Cardiac muscle cell (in vitro differentiated cells and primary cell): ENCODE results near the gene RAET1G. TPM values are rescaled to one million over a fixed set of nuclear protein-coding genes. Genes with fewer than 3 reads are reported as not detected.
"Not testable (repeated sequence)": the region's sequence is repeated elsewhere in the genome, so short reads cannot be mapped to it uniquely, and the experiment has no call there.

Experiments used
- DNase-seq, 2 donors: peaks; one replicate each; pipeline versions ENCODE4 v3.0.0 to v3.0.0-alpha.2; 2010 to 2017; ENCODE audit warnings: low read depth in 1 of 2, low spot score in 1 of 2
- H3K27ac ChIP-seq: fragments of 200-600 bp; sonication (generic); 2 replicates; pipeline ENCODE4 v1.5.1; 2016
- H3K27me3 ChIP-seq: fragments of 200-600 bp; sonication (generic); 2 replicates; pipeline ENCODE4 v1.6.0; 2016; ENCODE audit warnings: control low read depth
- H3K36me3 ChIP-seq: fragments of 200-600 bp; sonication (generic); 2 replicates; pipeline ENCODE4 v1.5.1; 2016; ENCODE audit warnings: control low read depth
- H3K4me1 ChIP-seq: fragments of 200-600 bp; sonication (generic); 2 replicates; pipeline ENCODE4 v1.8.1; 2017; ENCODE audit warnings: low read depth, mild to moderate bottlenecking, mixed run types
- H3K4me3 ChIP-seq: fragments of 200-600 bp; sonication (generic); 2 replicates; pipeline ENCODE4 v1.5.1; 2016; ENCODE audit warnings: mild to moderate bottlenecking
- H3K9me3 ChIP-seq: fragments of 200-600 bp; sonication (generic); 2 replicates; pipeline ENCODE4 v1.5.1; 2017; ENCODE audit warnings: low read depth, mild to moderate bottlenecking, control low read depth
- polyA plus RNA-seq: library from polyadenylated mRNA; unstranded; fragments of >200 nt; fragmentation: Nextera tagmentation; extraction: Ambion mirVana; gene quantifications from 2 replicates; pipeline ENCODE4 v1.2.1, GENCODE V29; 2016
- total RNA-seq: library from RNA; depleted of rRNA; stranded (reverse); fragments of >200 nt; gene quantifications from 2 replicates; pipeline ENCODE4 v1.2.3, GENCODE V29; 2016
- TF ChIP-seq, protein P1 (sequence below): IDR thresholded peaks from 2 replicates; pipeline ENCODE4 v1.5.1; 2012; ENCODE audit warnings: low read depth, mild to moderate bottlenecking, low read length

RAET1G gene, protein sequence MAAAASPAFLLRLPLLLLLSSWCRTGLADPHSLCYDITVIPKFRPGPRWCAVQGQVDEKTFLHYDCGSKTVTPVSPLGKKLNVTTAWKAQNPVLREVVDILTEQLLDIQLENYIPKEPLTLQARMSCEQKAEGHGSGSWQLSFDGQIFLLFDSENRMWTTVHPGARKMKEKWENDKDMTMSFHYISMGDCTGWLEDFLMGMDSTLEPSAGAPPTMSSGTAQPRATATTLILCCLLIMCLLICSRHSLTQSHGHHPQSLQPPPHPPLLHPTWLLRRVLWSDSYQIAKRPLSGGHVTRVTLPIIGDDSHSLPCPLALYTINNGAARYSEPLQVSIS
- total RNA-seq (not detected in 2 replicates), polyA plus RNA-seq (not detected in 2 replicates)

DNA sequence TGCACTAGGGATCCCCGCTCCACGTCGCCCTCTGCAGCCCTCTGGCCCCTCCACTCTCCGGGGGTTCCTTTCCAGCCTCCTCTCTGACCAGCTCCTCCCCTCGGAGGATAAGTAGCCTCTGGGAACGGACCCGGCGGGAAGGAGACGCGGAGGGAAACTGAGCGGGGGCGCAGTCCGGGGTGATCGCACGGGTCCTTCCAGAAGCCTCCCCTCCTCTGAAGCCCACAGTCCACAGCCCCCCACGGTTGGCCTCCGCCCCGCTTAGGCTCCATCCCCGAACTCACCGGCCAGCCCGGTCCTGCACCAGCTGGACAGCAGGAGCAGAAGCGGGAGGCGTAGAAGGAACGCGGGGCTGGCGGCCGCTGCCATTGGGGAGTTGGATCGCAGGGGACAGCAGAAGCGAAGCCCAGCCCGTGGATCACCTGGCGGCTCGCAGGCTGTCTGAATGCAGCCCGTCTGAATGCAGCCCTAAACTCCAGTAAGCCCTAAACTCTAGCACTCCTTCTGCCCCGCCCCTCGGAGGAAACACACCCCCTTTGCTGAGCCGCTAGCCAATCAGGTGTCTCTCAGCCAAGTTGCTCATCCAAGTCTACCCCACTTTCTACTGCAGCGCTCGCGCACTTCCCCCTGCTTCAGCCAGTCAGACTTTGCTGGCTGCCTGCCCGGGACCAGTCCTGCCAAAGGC is at the start of gene RAET1G:
Gene RAET1G, minus strand, starts transcription at position 480 of the 685 bp plus-strand sequence. Its CDS starts 111 bp downstream, at position 369.
- Histone ChIP-seq H3K27me3 (peaks cover 93% of the 10 kb centered on the region), H3K9me3 (no peaks in the 10 kb centered on the region), H3K4me1 (no peaks in the 10 kb centered on the region), H3K4me3 (peak within 1 kb of the TSS; percentile 28), H3K36me3 (no peaks in the 10 kb centered on the region), H3K27ac (no peak within 1 kb of the TSS)
- peak; percentile 87 to 97 for DNase-seq
- TF ChIP-seq, protein P1, sequence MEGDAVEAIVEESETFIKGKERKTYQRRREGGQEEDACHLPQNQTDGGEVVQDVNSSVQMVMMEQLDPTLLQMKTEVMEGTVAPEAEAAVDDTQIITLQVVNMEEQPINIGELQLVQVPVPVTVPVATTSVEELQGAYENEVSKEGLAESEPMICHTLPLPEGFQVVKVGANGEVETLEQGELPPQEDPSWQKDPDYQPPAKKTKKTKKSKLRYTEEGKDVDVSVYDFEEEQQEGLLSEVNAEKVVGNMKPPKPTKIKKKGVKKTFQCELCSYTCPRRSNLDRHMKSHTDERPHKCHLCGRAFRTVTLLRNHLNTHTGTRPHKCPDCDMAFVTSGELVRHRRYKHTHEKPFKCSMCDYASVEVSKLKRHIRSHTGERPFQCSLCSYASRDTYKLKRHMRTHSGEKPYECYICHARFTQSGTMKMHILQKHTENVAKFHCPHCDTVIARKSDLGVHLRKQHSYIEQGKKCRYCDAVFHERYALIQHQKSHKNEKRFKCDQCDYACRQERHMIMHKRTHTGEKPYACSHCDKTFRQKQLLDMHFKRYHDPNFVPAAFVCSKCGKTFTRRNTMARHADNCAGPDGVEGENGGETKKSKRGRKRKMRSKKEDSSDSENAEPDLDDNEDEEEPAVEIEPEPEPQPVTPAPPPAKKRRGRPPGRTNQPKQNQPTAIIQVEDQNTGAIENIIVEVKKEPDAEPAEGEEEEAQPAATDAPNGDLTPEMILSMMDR: no peak

DNA sequence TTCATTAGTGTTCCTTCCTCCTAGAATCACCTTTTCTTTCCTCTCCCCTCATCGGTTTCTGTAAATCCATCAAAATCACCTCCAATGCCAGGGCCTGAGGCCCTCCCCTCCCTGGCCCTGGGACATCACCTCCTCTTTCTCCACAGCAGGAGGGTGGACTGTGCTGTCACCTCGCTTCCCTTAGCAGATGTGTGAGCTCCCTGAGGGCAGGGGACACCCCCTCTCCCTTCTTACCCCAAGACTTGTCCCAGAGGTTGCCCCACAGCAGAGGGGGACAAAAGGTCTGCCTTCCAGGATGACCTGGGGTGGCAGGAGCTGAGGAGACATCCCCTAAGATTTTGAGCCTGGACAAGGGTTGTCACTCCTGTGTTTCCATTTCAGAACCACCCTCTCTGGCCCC is 46.7 kb upstream of the RAET1G start:
- Histone ChIP-seq H3K27ac (no peak overlapping the region), H3K4me1 (no peaks in the 10 kb centered on the region), H3K9me3 (no peaks in the 10 kb centered on the region), H3K4me3 (no peak overlapping the region), H3K27me3 (peaks cover 100% of the 10 kb centered on the region), H3K36me3 (no peaks in the 10 kb centered on the region)
- DNase-seq: no peak
- TF ChIP-seq, protein P1: no peak

DNA sequence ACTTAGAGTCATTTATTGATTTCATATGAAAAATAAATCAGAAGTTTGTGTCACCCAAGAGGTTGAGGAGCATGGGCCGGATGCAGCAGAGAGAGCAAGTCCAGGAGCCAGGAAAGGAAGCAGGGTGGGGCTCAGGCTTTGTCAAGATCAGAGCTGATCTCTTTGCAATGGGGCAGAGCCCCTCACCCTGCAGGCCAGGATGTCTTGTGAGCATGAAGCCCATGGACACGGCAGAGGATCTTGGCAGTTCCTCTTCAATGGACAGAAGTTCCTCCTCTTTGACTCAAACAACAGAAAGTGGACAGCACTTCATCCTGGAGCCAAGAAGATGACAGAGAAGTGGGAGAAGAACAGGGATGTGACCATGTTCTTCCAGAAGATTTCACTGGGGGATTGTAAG is 46.0 kb upstream of the RAET1G start:
- not testable (repeated sequence) for H3K9me3 ChIP-seq, H3K4me1 ChIP-seq, H3K27ac ChIP-seq, H3K36me3 ChIP-seq, H3K4me3 ChIP-seq, DNase-seq
- H3K27me3 ChIP-seq: peaks cover 100% of the 10 kb centered on the region

DNA sequence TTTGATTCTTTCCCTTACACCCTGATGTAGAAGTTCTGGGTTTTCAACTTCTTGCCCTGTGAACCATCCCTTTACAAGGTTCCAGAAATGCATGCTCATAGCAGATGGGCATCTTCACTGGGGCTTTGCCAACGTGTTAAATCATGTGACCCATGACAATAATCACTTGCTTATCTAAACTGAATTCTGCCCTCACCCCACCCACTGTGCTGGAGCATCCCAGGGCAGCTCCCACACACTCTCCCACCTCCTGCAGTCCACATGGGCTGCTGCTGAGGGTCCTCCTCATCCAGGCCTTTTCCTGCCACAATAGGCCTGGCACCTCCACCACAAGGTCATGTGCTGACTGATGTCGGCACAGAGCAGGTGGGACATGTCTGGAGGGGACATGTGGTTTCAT is 45.1 kb upstream of the RAET1G start:
- H3K4me3 ChIP-seq, H3K4me1 ChIP-seq, H3K9me3 ChIP-seq, H3K36me3 ChIP-seq, DNase-seq, H3K27ac ChIP-seq: not testable (repeated sequence)
- peaks cover 100% of the 10 kb centered on the region for H3K27me3 ChIP-seq

DNA sequence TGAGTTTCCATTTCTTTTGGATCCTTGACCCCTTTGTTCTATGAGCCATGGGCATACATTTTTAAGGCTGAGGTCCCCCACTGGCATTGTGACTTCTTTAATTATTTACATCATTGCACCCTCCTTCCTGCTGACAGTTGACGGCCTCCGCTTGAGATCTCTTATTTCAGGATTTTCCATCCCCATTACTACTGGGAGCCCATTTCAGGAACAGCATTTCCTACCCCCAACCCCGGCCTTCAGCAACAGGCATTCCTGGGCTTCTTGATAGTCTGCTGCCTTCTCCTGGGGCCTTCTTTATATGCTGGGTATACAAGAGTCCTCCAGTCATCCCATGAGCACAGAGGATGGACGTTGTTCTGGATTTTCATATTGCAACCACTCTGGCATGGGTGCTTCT is 44.7 kb upstream of the RAET1G start:
- H3K36me3 ChIP-seq: no peaks in the 10 kb centered on the region

DNA sequence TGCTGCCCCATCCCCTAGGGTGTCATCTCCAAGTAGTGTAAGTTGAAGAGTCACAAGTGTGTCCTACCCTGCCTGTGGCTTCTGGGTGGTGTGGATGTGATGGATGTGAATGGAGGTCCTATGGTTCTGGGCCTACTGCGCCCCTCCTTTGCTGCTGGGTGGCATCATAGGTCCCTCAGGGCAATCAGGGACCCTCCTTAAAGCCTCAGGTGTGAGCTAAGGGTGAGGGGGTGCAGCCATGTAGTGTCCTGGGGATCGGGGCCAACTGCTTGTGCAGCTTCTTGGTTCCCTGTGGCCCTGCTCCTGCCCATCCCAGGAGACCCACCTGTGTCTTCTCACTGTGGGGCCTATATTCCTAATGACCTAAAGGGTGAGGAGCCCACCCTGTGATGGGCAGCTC is 43.4 kb upstream of the RAET1G start:
- peaks cover 100% of the 10 kb centered on the region for H3K27me3 ChIP-seq
- not testable (repeated sequence) for DNase-seq

More for the DNA sequence above, 44.7 kb upstream of the RAET1G start:
- Histone ChIP-seq H3K4me1 (peaks cover 4% of the 10 kb centered on the region), H3K9me3 (no peaks in the 10 kb centered on the region), H3K27ac (no peak overlapping the region), H3K27me3 (peaks cover 100% of the 10 kb centered on the region), H3K4me3 (no peak overlapping the region)
- no peak for DNase-seq
- TF ChIP-seq, protein P1: no peak

More for the DNA sequence above, 43.4 kb upstream of the RAET1G start:
- not testable (repeated sequence) for H3K27ac ChIP-seq, H3K4me3 ChIP-seq, H3K4me1 ChIP-seq, H3K36me3 ChIP-seq, H3K9me3 ChIP-seq
